SK-N-SH (cell line): Measurements from ENCODE around the gene GCC1. TPM values are rescaled to one million over a fixed set of nuclear protein-coding genes. Genes with fewer than 3 reads are reported as not detected.

ENCODE experiments used
- CTCF ChIA-PET: fragments of 300-600, 350-600 bp; formaldehyde crosslinking; extraction: SDS; loops from one replicate; lab custom pipeline; 2021; lab: Yijun Ruan, JAX
- POLR2A ChIA-PET: fragments of 350-600 bp; sonication (Branson Sonifier 250); formaldehyde crosslinking; extraction: SDS; loops from one replicate; lab custom pipeline; 2020; ENCODE audit warnings: antibody characterized with exemption, inconsistent platforms; lab: Yijun Ruan, JAX
- DNase-seq: peaks from one replicate; pipeline ENCODE4 v3.0.0; 2012
- H2AFZ ChIP-seq: fragments of 200-600 bp; sonication (generic); 2 replicates; pipeline ENCODE4 v1.8.1; 2016; ENCODE audit warnings: antibody characterized with exemption, mild to moderate bottlenecking, low read depth
- H3F3A ChIP-seq: fragments of 200-600 bp; sonication (generic); replicated peaks from 2 replicates; pipeline ENCODE3; 2016; ENCODE audit warnings: antibody characterized with exemption, mild to moderate bottlenecking; ENCODE audit not compliant: insufficient read depth
- H3K27ac ChIP-seq, 2 experiments: fragments of 200-500 bp in 1 of 2; fragments of 200-600 bp in 1 of 2; sonication (Bioruptor generic) in 1 of 2; sonication (generic), shearing (Covaris generic) in 1 of 2; 2 replicates each; pipeline versions ENCODE4 v1.5.1 to v1.6.1; 2014 to 2016; ENCODE audit warnings: low read depth in 2 of 2, inconsistent platforms in 1 of 2, low read length in 1 of 2, mild to moderate bottlenecking in 1 of 2, mixed read lengths in 1 of 2
- H3K27me3 ChIP-seq: fragments of 200-600 bp; sonication (generic), shearing (Covaris generic); 2 replicates; pipeline ENCODE4 v1.6.1; 2016; ENCODE audit warnings: mixed run types; ENCODE audit not compliant: insufficient read depth
- H3K36me3 ChIP-seq, 2 experiments: fragments of 200-500 bp in 1 of 2; fragments of 200-600 bp in 1 of 2; sonication (Bioruptor generic) in 1 of 2; sonication (generic) in 1 of 2; replicated peaks in 1 of 2; 2 replicates each; pipeline versions ENCODE3 to v1.5.1; 2014 to 2016; ENCODE audit warnings: low read length in 1 of 2, mild to moderate bottlenecking in 1 of 2; ENCODE audit not compliant: insufficient read depth in 2 of 2, control insufficient read depth in 1 of 2
- H3K4me1 ChIP-seq, 2 experiments: fragments of 200-500 bp in 1 of 2; fragments of 200-600 bp in 1 of 2; sonication (Bioruptor generic) in 1 of 2; sonication (generic), shearing (Covaris generic) in 1 of 2; 2 replicates each; pipeline versions ENCODE4 v1.5.1 to v1.6.1; 2014 to 2016; ENCODE audit warnings: low read depth in 1 of 2, low read length in 1 of 2, mixed run types in 1 of 2; ENCODE audit not compliant: insufficient read depth in 2 of 2, control insufficient read depth in 1 of 2
- H3K4me2 ChIP-seq: fragments of 200-600 bp; sonication (generic), shearing (Covaris generic); 2 replicates; pipeline ENCODE4 v1.6.1; 2017; ENCODE audit warnings: mixed run types
- H3K4me3 ChIP-seq, 2 experiments: fragments of 200-500 bp in 1 of 2; fragments of 200-600 bp in 1 of 2; sonication (Bioruptor generic) in 1 of 2; sonication (generic), shearing (Covaris generic) in 1 of 2; 2 replicates each; pipeline versions ENCODE4 v1.5.1 to v1.8.1; 2014 to 2016; ENCODE audit warnings: low read depth in 2 of 2, inconsistent platforms in 1 of 2, low read length in 1 of 2, mild to moderate bottlenecking in 1 of 2, mixed read lengths in 1 of 2, moderate library complexity in 1 of 2
- H3K79me2 ChIP-seq: fragments of 200-600 bp; sonication (generic); 2 replicates; pipeline ENCODE4 v1.8.1; 2017; ENCODE audit warnings: mild to moderate bottlenecking; ENCODE audit not compliant: insufficient read depth
- H3K9ac ChIP-seq: fragments of 200-600 bp; sonication (generic); 2 replicates; pipeline ENCODE4 v1.6.1; 2017; ENCODE audit warnings: mixed run types
- H3K9me2 ChIP-seq: fragments of 200-600 bp; sonication (generic); 2 replicates; pipeline ENCODE4 v1.6.1; 2017; ENCODE audit warnings: mixed run types
- H3K9me3 ChIP-seq: fragments of 200-600 bp; sonication (generic); 2 replicates; pipeline ENCODE4 v1.6.1; 2017; ENCODE audit warnings: mixed run types, mild to moderate bottlenecking, moderate library complexity
- H4K20me1 ChIP-seq: fragments of 200-600 bp; sonication (generic); 2 replicates; pipeline ENCODE4 v1.6.1; 2017; ENCODE audit warnings: mild to moderate bottlenecking, mixed run types; ENCODE audit not compliant: insufficient read depth
- CHD2 ChIP-seq: fragments of 150-350 bp; IDR thresholded peaks from 2 replicates; pipeline ENCODE4 v1.6.1; 2018; ENCODE audit warnings: low read length; ENCODE audit not compliant: partially characterized antibody
- ELF1 ChIP-seq: IDR thresholded peaks from 2 replicates; pipeline ENCODE4 v1.4.0; 2012
- FOXM1 ChIP-seq: IDR thresholded peaks from 2 replicates; pipeline ENCODE4 v1.4.0; 2012; ENCODE audit warnings: low read depth, mild to moderate bottlenecking
- GABPA ChIP-seq: IDR thresholded peaks from 2 replicates; pipeline ENCODE4 v1.4.0; 2012; ENCODE audit warnings: low read depth, mild to moderate bottlenecking
- GATA2 ChIP-seq: sonication (generic); formaldehyde crosslinking; IDR thresholded peaks from 2 replicates; pipeline ENCODE4 v1.5.0; 2020; ENCODE audit warnings: mild to moderate bottlenecking, missing genetic modification reagents
- JUND ChIP-seq: IDR thresholded peaks from 2 replicates; pipeline ENCODE4 v1.4.0; 2012
- MEF2A ChIP-seq: IDR thresholded peaks from 2 replicates; pipeline ENCODE4 v1.4.0; 2012; ENCODE audit warnings: low read depth, borderline replicate concordance
- MXI1 ChIP-seq: IDR thresholded peaks from 2 replicates; pipeline ENCODE4 v1.6.1; 2012; ENCODE audit warnings: mild to moderate bottlenecking, low read depth, low read length, improper control_type of control experiment
- NFIC ChIP-seq: IDR thresholded peaks from 2 replicates; pipeline ENCODE4 v1.4.0; 2012; ENCODE audit warnings: borderline replicate concordance
- POLR2AphosphoS5 ChIP-seq: IDR thresholded peaks from 2 replicates; pipeline ENCODE4 v1.6.1; 2012; ENCODE audit warnings: low read depth, low read length
- RAD21 ChIP-seq: IDR thresholded peaks from 2 replicates; pipeline ENCODE4 v1.6.1; 2012; ENCODE audit warnings: mild to moderate bottlenecking, low read length
- RCOR1 ChIP-seq: fragments of 150-350 bp; IDR thresholded peaks from 2 replicates; pipeline ENCODE4 v1.6.1; 2017; ENCODE audit warnings: antibody characterized with exemption, low read length
- REST ChIP-seq: IDR thresholded peaks from 2 replicates; pipeline ENCODE4 v1.6.1; 2012; ENCODE audit warnings: mild to moderate bottlenecking, low read depth, low read length, moderate library complexity
- RFX5 ChIP-seq: IDR thresholded peaks from 2 replicates; pipeline ENCODE4 v1.6.1; 2012; ENCODE audit warnings: mild to moderate bottlenecking, improper control_type of control experiment, low read length
- TAF1 ChIP-seq: IDR thresholded peaks from 2 replicates; pipeline ENCODE4 v1.6.1; 2012; ENCODE audit warnings: low read depth, mild to moderate bottlenecking, low read length, moderate library complexity, borderline replicate concordance
- USF1 ChIP-seq: IDR thresholded peaks from 2 replicates; pipeline ENCODE4 v1.4.0; 2012; ENCODE audit warnings: low read depth, borderline replicate concordance
- USF2 ChIP-seq: fragments of 150-350 bp; IDR thresholded peaks from 2 replicates; pipeline ENCODE4 v1.6.1; 2017; ENCODE audit warnings: antibody characterized with exemption, low read length, low read depth, borderline replicate concordance
- WGBS: methylation state at CpG from one replicate; pipeline ENCODE4 v1.1.6; 2017; ENCODE audit warnings: low lambda C conversion rate; 5-methylcytosine and 5-hydroxymethylcytosine counted together
- polyA plus RNA-seq, 3 experiments: library from polyadenylated mRNA; depleted of rRNA; stranded (reverse); fragments of >200 nt; gene quantifications; 2 replicates each; pipeline ENCODE4 v1.2.3, GENCODE V29; 2012
- TF ChIP-seq, protein P1 (sequence below): fragments of 200-600 bp; sonication (generic); IDR thresholded peaks from 2 replicates; pipeline ENCODE4 v1.6.1; 2017; ENCODE audit warnings: antibody characterized with exemption, mild to moderate bottlenecking, moderate library complexity
- TF ChIP-seq, protein P2 (sequence below): fragments of 150-350 bp; IDR thresholded peaks from 2 replicates; pipeline ENCODE4 v1.6.1; 2016; ENCODE audit warnings: mild to moderate bottlenecking, low read depth, low read length

GCC1 gene
- polyA plus RNA-seq, 1 of the 3 experiments (the other 2 are of a cell fraction) = 8.4 TPM

- 68% methylated on average over 9 of the region's 9 CpGs for WGBS
- ChIA-PET POLR2A (no interaction called here), CTCF (interaction anchor here (1.2 to 1.3 kb wide), 2 partner anchors 10 to 671 kb away, joined by 3 to 4 read pairs; no protein-coding TSS in a partner anchor)
- Histone ChIP-seq H3K9me3 (no peaks in the 10 kb centered on the region), H3K79me2 (no peaks in the 10 kb centered on the region), H3K4me3 (no peak overlapping the region), H3K27ac (no peak overlapping the region), H2AFZ (no peak overlapping the region), H3K4me1 (peaks cover 0 to 8% of the 10 kb centered on the region in 2 experiments; a peak in 1 of 4 replicates), H4K20me1 (no peaks in the 10 kb centered on the region), H3K9ac (no peak overlapping the region), H3K4me2 (no peak overlapping the region), H3K9me2 (no peaks in the 10 kb centered on the region), H3K36me3 (no peaks in the 10 kb centered on the region), H3F3A (no peaks in the 10 kb centered on the region), H3K27me3 (peaks cover 16% of the 10 kb centered on the region; the same call in 1 of the 2 replicates)
- TF ChIP-seq NFIC (no peak), GABPA (no peak), RFX5 (no peak), RCOR1 (no peak), REST (no peak), TAF1 (no peak), FOXM1 (no peak), CHD2 (no peak), JUND (no peak), USF2 (no peak), MXI1 (no peak), POLR2AphosphoS5 (no peak), USF1 (no peak), ELF1 (no peak), MEF2A (no peak), RAD21 (no peak), GATA2 (CRISPR knock-in tag) (no peak)
- TF ChIP-seq, protein P1, sequence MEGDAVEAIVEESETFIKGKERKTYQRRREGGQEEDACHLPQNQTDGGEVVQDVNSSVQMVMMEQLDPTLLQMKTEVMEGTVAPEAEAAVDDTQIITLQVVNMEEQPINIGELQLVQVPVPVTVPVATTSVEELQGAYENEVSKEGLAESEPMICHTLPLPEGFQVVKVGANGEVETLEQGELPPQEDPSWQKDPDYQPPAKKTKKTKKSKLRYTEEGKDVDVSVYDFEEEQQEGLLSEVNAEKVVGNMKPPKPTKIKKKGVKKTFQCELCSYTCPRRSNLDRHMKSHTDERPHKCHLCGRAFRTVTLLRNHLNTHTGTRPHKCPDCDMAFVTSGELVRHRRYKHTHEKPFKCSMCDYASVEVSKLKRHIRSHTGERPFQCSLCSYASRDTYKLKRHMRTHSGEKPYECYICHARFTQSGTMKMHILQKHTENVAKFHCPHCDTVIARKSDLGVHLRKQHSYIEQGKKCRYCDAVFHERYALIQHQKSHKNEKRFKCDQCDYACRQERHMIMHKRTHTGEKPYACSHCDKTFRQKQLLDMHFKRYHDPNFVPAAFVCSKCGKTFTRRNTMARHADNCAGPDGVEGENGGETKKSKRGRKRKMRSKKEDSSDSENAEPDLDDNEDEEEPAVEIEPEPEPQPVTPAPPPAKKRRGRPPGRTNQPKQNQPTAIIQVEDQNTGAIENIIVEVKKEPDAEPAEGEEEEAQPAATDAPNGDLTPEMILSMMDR = no peak
- TF ChIP-seq, protein P2, sequence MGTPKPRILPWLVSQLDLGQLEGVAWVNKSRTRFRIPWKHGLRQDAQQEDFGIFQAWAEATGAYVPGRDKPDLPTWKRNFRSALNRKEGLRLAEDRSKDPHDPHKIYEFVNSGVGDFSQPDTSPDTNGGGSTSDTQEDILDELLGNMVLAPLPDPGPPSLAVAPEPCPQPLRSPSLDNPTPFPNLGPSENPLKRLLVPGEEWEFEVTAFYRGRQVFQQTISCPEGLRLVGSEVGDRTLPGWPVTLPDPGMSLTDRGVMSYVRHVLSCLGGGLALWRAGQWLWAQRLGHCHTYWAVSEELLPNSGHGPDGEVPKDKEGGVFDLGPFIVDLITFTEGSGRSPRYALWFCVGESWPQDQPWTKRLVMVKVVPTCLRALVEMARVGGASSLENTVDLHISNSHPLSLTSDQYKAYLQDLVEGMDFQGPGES = no peak
- DNase-seq = no peak
Measured at GRCh38 chr7:127539116-127539515, 46.3 kb downstream of the GCC1 start.
